NCI-H146 (cell line): ENCODE data around the gene SMIM41.

Experiments
- DNase-seq: peaks from one replicate; lab custom pipeline; 2025; lab: John Stamatoyannopoulos, UW

The SMIM41 gene

DNA sequence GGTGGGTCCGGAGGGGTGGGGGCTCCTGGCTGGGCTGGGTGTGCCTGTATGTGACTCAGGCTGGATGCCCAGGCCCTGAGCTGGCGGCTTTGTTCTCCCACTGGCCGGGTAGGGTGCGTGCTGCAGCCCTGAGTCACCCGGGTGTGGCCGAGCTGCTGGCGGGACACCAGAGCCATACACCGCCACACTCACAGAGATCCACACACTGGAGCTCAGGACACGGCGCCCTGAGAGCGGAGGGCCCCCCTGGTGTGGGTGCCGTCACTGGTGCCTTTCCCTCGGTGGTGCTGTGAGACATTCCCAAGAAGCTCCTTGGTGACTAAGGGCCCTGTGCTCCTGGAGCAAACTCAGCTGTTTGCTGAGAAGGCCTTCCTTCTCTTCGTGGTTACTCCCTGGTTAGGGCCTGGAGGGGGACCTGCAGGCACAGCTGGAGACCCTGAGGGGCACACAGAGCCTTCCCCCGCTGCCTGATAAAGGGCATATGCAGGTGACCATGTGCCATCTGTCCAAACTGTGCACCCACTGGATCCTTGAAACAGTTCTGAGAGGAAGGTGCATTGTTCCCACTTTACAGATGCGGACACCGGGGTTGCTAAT lies 68.0 kb downstream of the SMIM41 start:
- DNase-seq: no peak

DNA sequence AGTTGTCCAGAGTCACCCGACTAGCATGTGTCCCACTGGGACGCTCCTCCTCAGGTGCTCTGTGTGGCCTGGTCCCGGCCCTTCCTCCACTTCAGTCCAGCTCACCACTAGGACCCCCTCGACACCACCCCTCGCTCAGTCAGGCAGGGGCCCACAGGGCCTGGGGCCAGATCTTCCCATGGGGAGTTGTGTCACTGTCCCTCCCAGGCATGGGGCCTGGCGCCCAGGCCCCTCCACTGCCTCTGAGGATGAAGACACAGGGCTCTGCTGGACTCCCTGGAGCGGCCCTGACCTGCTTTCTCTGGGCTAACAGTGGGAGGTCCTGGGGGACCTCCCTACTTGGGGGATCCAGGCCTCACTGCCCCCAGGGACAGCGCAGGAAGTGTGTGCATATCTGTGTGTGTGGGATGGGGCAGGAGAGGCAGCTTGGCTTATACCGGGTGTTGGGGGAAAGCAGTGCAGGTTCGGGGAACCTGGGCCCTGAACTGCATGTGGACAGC lies 68.5 kb downstream of the SMIM41 start:
- no peak for DNase-seq

DNA sequence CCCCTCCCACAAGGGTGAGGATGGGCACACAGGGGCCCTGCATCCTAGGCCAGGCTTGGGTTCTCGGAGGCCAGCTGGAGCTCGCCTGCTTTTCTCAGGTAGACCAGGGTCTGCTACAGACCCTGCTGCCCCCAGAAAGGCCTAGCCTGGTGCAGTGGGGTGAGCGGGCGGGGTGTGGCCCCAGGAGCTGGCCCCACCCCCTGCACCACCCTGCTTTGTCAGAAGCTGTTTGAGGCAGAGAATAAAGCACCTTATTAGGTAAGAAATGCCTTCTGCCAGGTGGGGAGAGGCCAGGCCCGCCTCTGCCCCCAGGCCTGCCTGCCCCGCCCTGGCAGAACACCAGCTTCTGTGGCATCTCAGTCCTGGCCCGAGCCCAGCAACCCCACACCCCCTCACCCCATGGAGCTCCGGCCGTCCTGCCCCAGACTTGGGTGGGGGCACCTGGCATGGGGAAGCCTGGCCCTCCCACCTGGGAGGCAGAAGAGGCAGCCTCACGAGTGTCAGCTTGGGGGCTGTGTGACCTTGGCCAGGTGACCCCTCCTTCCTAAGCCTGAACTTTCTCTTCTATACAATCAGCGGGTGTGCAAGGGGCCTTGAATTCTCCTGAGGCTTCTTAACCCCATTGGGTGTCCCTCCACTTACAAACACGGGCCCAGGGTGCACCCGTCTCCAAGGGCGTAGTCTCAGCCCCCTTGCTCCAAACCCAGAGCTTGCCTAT lies 69.1 kb downstream of the SMIM41 start:
- peak; percentile 70 for DNase-seq

DNA sequence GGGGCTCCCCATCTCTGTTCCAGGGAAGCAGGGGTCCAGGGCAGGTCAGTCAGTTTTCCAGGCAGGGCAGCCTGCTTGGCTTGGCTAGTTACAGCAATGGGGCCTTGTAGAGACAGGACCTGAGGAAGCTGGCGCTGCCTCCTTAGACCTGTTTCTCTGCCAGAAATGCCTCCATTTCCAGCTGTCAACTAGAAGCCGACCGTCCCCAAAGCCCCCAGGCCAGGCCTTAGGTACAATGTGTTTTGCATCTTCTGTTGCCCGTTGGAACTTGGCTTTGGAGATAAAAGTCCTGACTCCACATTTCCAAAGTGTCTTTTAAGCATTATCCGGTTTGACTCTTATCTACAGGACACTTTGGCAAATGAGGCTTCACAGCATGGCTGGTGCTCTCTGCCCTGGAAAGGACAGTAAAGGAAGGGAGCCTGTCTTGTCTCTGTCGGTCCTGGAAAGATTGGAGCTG lies 69.7 kb downstream of the SMIM41 start:
- DNase-seq: no peak

DNA sequence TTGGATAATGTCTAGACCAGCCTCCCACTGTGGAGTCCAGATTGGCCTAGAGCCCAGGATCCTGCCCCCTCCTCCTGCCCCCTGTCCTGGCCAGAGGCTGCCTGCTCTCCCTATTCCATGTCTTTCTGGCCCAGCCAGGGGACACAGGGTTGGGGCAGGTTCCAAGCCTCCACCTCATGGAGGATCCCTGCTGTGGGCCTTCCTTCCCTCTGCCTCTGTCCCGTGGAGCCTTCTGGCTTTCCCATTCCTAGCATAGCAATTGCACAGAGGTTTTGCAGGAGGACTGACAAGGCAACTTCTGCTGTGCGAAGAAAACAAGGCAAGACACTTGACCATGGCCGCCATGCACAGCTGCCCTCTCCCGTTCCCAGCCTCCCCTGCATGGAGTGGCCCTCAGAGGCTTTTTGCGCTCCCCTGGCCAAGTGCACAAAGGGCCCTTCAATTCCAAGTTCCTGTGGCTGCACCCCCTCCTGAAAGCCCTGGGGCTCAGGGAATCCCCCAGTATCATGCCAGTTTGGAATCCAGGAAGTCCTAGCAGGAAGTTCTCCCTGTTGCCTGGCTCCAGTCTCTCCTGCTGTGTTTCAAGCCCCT lies 70.2 kb downstream of the SMIM41 start:
- no peak for DNase-seq

DNA sequence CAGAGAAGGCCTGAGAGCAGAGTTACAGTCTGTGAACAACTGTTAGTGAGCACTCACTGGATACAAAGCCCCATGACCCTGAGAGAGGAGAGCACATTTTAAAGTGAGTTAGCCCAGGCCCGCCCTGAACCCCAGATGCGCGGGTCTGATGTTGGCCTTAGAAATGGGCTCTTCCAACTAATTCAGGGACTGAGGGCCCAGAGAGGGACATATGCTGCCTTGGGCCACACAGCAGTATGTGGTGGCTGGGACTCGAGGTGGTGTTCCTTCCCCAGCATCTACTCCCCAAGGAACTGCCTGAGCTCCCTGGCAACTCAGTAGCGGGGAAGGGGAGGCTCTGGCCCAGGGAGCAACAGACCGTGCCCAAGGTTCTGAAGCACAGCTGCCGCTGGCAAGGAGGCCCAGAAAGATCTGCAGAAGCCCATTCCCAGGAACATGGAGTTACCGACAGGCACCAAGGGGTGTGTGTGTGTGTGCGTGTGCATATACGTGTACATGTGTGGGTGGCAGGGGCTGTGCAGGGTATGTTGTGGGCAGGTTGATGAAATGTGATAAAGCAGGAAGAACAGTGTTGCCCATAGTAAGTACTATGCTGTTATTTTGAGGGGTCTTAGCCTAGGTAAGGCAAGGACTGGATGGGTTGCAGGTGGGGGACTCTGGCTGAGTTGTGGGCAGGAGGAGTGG lies 71.8 kb downstream of the SMIM41 start:
- no peak for DNase-seq

DNA sequence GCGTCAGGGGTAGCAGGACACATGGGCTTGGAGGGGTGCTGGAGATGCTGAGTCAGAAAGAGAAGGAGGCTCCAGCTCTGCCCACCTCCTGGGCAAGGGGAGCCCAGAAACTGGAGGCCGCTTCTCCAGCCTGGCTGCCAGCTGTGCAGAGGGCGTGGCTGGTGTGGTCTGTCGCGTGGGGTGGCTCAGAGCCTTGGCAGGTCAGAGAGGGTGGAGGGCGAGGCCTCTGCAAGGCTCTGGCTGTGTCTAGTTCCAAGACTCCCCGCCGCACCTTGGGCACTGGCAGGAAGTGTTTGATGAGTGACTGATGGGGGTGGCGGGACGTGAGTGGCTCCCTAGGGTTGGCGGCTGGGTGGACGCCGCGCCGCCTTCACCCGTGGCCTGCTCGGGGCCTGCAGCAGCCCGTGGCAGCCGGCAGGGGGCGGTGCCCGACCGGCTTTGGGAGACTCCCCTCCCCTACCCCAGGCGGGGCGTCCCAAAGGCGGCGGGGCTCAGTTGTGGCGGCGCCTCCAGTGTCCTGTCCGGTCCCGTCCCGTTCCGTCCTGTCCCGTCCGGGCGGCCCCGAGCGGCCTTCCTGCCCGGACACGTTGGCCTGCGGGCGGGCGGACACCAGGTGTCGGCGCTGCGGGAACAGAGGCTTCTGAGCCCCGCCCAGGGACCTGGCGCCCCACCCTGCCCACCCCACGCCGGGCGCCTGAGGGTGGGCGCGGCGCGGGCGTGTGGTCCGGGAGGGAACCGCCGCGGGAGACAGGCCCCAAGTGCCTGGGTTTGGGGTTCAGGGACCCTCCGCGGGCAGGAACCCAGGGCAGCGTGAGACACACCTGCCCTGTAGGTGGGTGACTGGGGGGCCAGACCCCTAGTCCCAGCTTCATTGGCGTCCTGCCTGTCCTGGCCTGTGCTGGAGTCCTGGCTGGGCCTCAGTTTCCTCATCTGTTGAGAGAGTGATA lies 72.6 kb downstream of the SMIM41 start:
- peak; percentile 66 for DNase-seq

DNA sequence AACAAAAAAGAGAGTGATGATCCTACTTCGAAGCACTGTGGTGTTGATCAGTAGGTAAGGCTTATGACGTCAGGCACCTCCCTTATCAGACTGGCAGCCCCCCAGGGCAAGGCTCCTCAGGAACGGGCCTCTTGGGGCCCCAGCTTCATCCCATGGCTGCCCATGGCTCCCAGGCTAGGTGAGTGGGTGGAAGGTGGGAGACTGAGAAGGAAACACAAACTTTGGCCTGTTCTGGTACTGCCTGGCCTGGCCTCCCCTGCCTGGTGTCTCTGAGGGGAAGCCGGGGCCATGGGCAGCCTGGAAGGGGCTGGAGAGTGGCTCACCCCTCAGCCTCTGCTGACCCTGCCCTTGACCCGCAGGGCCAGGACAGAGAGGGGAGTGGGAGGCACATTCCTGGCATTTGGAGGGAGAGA lies 73.4 kb downstream of the SMIM41 start:
- no peak for DNase-seq

DNA sequence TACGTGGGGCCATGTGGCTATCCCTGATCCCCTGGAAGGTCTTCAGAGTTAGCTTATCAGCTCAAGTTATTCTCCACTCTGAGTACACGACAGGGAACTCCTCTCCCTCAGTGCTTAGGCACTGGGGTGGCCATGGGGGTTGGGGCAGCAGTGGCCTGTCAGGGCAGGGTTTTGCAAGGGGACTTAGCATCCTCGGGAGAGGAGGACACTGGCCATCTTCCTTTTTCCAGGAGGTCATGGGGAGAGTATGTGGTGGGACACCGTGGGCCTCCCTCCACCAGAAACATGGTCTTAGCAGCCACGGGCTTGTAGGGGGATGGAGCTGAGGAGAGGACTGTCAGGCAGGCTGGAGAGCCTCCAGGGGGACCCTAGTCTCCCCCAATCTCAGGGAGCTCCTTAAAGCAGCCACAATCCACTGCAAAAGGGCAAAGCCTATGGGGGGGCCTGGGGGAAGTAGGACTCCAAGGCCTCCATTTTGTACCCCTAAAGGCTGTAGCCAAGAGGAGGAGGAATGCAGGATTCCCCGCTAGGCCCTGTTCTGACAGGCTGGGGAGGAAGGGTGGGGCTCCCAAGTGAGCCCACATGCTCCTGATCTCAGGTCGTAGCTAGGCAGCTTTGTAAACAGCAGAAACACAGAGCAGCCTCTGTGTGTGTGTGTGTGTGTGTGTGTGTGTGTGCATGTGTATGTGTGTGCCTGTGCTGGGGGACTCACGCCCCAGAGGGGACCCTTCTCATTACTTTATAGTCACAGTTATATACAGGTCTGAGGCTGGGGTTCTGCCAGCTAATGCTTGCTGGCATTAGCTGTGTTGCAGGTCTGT lies 75.8 kb downstream of the SMIM41 start:
- peak; percentile 28 for DNase-seq

DNA sequence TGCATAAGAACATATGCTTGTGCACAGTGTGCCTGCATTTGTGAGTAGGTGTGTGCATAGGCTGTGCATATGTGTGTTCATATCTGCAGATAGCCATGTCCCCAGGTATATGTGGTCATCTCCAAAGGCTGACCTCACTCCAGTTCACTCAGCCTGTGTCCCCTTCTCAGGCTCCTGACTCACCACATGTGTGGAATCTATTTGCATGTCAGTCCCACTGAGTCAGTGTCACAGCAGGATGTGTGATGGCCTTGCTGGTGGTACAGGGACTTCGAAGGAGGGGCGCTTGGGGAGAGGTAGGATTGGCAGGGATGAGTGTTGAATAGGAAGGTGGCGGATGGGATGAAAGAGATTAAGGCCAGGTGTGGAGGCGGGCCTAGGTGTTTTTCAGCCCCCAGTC lies 76.8 kb downstream of the SMIM41 start:
- no peak for DNase-seq

DNA sequence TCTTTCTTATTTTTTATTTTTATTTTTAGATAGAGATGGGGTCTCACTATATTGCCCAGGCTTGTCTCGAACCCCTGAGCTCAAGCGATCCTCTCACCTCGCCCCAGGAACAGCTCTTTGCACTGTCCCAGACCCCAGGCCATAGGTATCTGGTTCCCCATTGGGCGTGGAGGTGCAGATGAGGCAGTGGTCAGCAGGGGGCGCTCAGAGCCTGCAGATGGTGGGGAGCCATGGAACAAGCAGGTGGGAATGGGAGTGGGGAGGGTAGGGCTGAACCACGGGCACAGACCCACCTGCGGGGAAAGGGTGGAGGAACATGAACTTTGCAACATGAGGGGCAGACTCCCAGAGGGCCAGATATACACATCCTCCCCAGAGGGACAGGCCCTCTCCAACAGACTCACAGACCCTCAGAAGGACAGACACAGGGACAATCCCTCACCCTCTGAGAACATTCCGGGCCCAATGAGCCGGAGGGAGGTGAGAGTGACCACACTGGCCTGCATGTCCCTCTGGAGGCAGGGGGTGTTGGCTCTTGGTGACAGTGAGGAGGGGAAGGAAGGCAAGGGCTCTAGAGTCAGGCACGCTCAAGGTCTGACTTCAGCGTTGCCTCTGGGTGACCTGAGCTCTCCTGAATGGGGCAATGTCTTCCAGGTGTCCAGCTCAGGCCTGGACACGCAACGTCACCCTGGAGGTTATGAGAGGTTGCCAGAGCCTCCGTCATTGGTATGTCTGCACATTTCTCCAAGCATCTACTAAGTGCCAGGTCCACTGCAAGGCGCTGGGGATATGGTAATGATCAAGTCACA lies 77.5 kb downstream of the SMIM41 start:
- peak; percentile 79 for DNase-seq

DNA sequence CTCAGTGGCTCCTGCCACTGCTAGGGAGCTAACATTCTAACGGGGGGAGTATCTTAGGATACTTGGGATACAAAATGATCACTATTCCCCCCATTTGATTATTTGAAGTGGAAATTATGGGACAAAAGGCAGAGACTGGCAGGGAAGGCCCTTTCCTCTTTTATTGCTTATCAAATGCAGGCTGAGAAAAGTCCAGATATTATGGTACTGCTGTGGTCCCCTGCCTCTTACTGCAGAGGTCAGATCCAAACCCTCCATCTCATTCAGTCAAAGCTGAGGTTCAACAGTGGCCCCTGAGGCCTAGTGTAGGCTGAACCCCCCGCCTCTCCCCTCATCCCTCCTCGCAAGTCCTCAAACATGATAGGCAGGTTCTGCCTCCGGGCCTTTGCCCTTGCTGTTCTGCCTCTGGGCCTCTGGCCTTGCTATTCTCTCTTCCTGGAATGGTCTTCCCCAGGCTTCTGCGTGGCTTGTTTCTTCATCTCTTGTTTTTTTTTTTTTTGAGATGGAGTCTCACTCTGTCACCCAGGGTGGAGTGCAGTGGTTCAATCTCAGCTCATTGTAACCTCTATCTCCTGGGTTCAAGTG lies 78.2 kb downstream of the SMIM41 start:
- no peak for DNase-seq
